Fibroblast of the aortic adventitia (primary cell): ENCODE results near the gene ZDHHC24. TPM values are rescaled to one million over a fixed set of nuclear protein-coding genes. Genes with fewer than 3 reads are reported as not detected.

Experiments used
- DNase-seq: peaks from one replicate; pipeline ENCODE4 v3.0.0-alpha.2; 2010; ENCODE audit warnings: low read depth
- H3K4me3 ChIP-seq: 2 replicates; pipeline ENCODE4 v1.5.1; 2011; ENCODE audit warnings: low read depth, mild to moderate bottlenecking, control low read depth, low read length, moderate library complexity
- CTCF ChIP-seq: IDR thresholded peaks from 2 replicates; pipeline ENCODE4 v1.5.1; 2011; ENCODE audit warnings: mild to moderate bottlenecking, low read length, control low read depth, inconsistent platforms; ENCODE audit not compliant: insufficient read depth
- total RNA-seq: library from RNA; depleted of rRNA; stranded (reverse); fragments of >200 nt; gene quantifications from 2 replicates; pipeline ENCODE4 v1.2.3, GENCODE V29; 2012; ENCODE audit warnings: low replicate concordance

The ZDHHC24 gene
- 8.6 and 11.0 TPM in 2 replicates for total RNA-seq

DNA sequence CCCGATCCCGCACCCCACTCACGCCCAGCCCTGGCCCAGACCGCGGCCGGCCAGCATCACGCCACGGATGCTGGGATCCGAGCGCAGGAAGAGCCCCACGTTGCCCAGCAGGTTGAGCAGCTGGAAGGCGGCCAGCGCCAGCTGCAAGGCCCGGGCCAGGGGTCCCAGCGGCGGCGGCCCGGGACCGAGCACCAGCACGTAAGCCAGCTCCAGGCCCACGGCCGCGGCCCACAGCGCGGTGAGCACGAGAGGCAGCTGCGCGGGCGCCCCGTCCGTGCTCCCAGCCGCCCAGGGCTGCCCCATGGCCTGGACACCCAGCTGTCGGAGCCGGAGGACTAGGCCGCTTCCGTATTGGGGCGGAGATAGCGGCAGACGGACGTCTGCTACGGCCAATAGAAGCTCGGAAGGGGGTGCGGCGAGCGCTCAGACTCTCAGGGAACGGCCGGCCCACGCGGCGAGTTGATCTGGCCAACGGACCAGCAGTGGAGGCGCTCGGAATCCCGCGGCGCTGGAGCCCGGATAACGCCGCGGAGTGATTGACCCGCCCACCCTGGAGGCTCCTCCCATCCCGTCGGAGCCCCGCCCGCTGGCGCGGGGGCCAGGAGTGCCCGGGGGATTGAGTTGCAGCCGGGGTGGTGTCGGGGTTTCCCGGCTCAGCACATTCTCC lies at the start of gene ZDHHC24:
ZDHHC24 (minus strand) TSS at position 348 of the 667 bp plus-strand sequence; CDS start at position 303, 45 bp downstream.
- TF ChIP-seq CTCF, result no peak

DNA sequence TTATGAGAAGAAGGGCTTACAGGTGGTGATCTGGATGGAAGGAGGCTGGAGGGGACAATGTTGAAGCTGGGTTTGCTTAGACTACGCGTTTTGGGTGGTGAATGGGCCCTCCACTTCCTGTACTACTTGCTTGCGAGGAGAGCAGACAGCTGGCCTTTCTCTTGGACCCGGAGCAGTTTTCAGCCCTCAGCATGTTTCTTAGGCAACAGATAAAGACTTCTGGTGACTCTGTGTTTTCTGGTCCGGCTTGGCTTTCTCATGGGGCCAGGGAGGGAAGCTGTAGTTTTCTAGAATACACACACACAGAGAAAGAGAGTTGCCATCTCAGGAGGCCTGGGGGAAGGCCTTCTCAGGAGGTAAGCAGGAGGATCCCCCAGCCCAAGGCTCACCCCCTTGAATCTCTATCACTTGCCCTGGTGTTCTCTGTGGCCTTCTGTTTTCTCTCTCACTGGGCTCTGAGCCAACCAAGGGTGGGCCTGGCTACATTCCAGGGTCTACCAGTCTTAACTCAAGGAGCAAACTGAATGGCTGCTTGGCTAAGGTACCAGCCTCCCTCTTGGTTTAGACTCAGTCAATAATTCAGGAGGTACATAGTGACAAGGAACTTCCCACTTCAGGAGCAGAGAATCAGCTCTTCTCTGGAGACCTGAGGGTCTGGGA lies 49.5 kb upstream of the ZDHHC24 start:
- peak; percentile 82 for DNase-seq
- H3K4me3 ChIP-seq, result peak overlapping the region; percentile 33
- no peak for TF ChIP-seq CTCF

More for the DNA sequence above, at the start of gene ZDHHC24:
- peak; percentile 96 for DNase-seq
- H3K4me3 ChIP-seq, result peak within 1 kb of the TSS; percentile 78

- no peak for TF ChIP-seq CTCF
- peak overlapping the region; percentile 84 for H3K4me3 ChIP-seq
- no peak for DNase-seq
Measured at GRCh38 chr11:66593650-66594049, 47.8 kb upstream of the ZDHHC24 start.

DNA sequence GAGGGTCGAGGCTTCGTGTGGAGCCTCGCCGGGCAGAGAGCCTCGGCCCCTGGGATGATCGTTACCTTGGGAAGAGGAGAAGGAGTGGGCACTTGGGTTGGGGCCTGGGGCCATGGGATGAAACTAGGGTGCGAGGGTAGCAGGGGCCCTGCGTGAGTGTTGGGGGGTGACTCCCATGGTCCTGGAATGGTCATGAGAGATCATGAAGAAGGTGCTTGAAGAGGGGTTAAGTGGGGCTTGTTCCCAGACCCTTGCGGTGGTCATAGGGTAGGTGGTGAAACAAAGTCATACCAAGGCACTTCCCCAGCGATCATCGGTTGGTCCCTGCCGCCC lies 47.4 kb upstream of the ZDHHC24 start:
- TF ChIP-seq CTCF, result no peak
- DNase-seq, result no peak
- peak overlapping the region; percentile 84 for H3K4me3 ChIP-seq

GRCh38 chr11:66592457-66593302 lies 46.8 kb upstream of the ZDHHC24 start, which contains the start of the genes CCDC87 and CCS:
CCDC87 (minus strand) TSS chr11:66593063; CDS start chr11:66593015, 48 bp downstream.
CCS (plus strand) TSS chr11:66593185; CDS start chr11:66593262, 77 bp downstream.
- peak; percentile 63 for TF ChIP-seq CTCF
- peak within 1 kb of the TSS; percentile 84 for H3K4me3 ChIP-seq
- DNase-seq, result peak; percentile 94

- H3K4me3 ChIP-seq, result no peak overlapping the region
- TF ChIP-seq CTCF, result no peak
- no peak for DNase-seq
Measured at GRCh38 chr11:66591175-66591574, 45.3 kb upstream of the ZDHHC24 start.
